ENCODE data around the gene GYPE.
"Not testable (repeated sequence)": the region's sequence is repeated elsewhere in the genome, so short reads cannot be mapped to it uniquely, and the experiment has no call there.

GYPE gene

GRCh38 chr4:143849296-143849695 is 56.1 kb downstream of the GYPE start:
- H3K36me3 Mint-ChIP-seq (ENCODE audit: low read depth); H3K27me3 Mint-ChIP-seq; H3K4me1 Mint-ChIP-seq (ENCODE audit: low read depth); intact Hi-C loops (cut with micrococcal nuclease); H3K9me3 Mint-ChIP-seq; H3K27ac Mint-ChIP-seq; H3K4me3 Mint-ChIP-seq: not testable (repeated sequence)

- H3K27me3 Mint-ChIP-seq; H3K27ac Mint-ChIP-seq; H3K9me3 Mint-ChIP-seq; intact Hi-C loops (cut with micrococcal nuclease); H3K4me1 Mint-ChIP-seq (ENCODE audit: low read depth); H3K36me3 Mint-ChIP-seq (ENCODE audit: low read depth); H3K4me3 Mint-ChIP-seq: not testable (repeated sequence)
Observed at GRCh38 chr4:143843506-143843832, 61.9 kb downstream of the GYPE start.

- H3K9me3 Mint-ChIP-seq; H3K27ac Mint-ChIP-seq; H3K36me3 Mint-ChIP-seq (ENCODE audit: low read depth); H3K4me1 Mint-ChIP-seq (ENCODE audit: low read depth); H3K4me3 Mint-ChIP-seq; intact Hi-C loops (cut with micrococcal nuclease); H3K27me3 Mint-ChIP-seq: not testable (repeated sequence)
Observed at GRCh38 chr4:143842624-143843505, 62.5 kb downstream of the GYPE start.

DNA sequence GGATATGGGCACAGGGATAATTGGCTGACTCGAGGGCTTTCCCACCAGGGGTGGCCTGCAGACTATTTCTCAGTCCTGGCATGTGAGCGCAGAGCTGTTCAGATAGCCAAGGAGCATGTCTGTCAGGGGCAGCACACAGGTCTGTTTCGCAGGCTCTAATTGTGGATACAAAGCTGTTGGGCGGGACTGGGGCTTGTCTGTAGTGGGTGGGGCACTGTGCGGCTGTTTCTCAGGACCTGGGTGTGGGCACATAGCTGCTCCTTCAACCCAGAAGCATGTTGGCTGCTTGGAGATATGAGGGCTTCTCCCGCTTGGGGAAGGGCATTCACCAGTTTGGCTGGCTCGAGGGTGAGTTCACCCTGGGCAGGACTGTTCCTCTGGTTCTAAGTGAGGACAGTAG is 65.9 kb downstream of the GYPE start:
- intact Hi-C loops (cut with micrococcal nuclease); H3K36me3 Mint-ChIP-seq (ENCODE audit: low read depth); H3K4me1 Mint-ChIP-seq (ENCODE audit: low read depth); H3K4me3 Mint-ChIP-seq; H3K9me3 Mint-ChIP-seq; H3K27me3 Mint-ChIP-seq; H3K27ac Mint-ChIP-seq: not testable (repeated sequence)

DNA sequence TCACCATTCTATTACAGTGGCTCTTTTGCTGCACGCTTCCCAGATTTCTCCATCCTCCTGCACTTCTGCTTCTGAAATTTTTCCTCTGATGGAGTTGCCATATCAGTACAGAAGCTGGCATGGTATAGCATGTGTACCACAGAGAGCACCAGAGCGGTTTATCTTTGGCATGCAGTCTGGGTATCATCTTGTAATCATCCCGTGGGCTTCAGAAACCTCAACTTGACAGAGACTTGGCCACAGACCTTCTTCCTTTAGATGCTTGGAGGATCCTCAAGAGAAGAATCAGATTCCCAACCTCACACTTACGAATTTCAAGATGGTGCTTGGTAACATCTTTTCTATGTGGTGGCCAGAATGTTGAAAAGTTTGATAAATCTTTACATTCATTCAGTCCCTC is 71.2 kb downstream of the GYPE start:
- not testable (repeated sequence) for H3K27me3 Mint-ChIP-seq, H3K4me3 Mint-ChIP-seq
- H3K9me3 Mint-ChIP-seq = peaks cover 17% of the 10 kb centered on the region

GRCh38 chr4:143833676-143834075 is 71.7 kb downstream of the GYPE start:
- H3K4me3 Mint-ChIP-seq = not testable (repeated sequence)
- peaks cover 17% of the 10 kb centered on the region for H3K9me3 Mint-ChIP-seq

More for the DNA sequence above, 71.2 kb downstream of the GYPE start:
- intact Hi-C loops (cut with micrococcal nuclease); H3K36me3 Mint-ChIP-seq (ENCODE audit: low read depth); H3K4me1 Mint-ChIP-seq (ENCODE audit: low read depth); H3K27ac Mint-ChIP-seq: not testable (repeated sequence)

DNA sequence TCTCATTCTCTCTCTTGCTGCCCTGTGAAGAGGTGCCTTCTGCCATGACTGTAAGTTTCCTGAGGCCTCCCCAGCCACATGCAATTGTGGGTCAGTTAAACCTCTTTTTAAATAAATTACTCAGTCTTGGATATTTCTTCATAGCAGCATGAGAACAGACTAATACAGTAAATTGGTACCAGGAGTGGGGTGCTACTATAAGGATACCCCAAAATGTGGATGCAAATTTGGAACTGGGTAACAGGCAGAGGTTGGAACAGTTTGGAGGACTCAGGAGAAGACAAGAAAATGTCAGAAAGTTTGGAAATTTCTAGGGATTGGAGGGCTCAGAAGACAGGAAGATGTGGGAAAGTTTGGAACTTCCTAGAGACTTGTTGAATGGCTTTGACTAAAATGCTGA is 74.8 kb downstream of the GYPE start:
- H3K27ac Mint-ChIP-seq; H3K4me1 Mint-ChIP-seq (ENCODE audit: low read depth); H3K27me3 Mint-ChIP-seq; H3K36me3 Mint-ChIP-seq (ENCODE audit: low read depth); intact Hi-C loops (cut with micrococcal nuclease); H3K4me3 Mint-ChIP-seq: not testable (repeated sequence)
- H3K9me3 Mint-ChIP-seq = peaks cover 17% of the 10 kb centered on the region

More at GRCh38 chr4:143833676-143834075, 71.7 kb downstream of the GYPE start:
- H3K27me3 Mint-ChIP-seq; H3K36me3 Mint-ChIP-seq (ENCODE audit: low read depth); intact Hi-C loops (cut with micrococcal nuclease); H3K4me1 Mint-ChIP-seq (ENCODE audit: low read depth); H3K27ac Mint-ChIP-seq: not testable (repeated sequence)

DNA sequence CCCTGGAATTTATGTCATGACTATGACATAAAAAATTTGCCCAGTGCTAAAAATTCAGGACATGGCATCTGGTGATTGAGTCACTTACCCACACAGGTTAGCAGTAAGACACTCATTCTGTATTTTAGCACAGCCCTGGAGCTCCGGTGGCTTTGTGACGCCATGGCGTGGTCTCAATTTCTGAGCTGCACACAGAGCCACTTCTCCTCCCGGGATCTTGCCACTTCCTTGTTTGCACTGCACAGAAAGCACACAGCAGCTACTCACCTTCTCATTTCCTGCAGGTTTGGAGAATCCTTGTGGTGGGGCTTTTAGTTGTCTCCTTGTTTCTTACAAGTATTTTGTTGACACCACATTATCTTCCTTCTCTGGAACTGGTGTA is 76.1 kb downstream of the GYPE start:
- H3K4me3 Mint-ChIP-seq; intact Hi-C loops (cut with micrococcal nuclease): not testable (repeated sequence)

More for the DNA sequence above, 76.1 kb downstream of the GYPE start:
- H3K9me3 Mint-ChIP-seq = peaks cover 17% of the 10 kb centered on the region
- not testable (repeated sequence) for H3K27me3 Mint-ChIP-seq; H3K36me3 Mint-ChIP-seq (ENCODE audit: low read depth); H3K4me1 Mint-ChIP-seq (ENCODE audit: low read depth); H3K27ac Mint-ChIP-seq
